COLO668 (cell line): ENCODE data around the gene FOXD2.

Experiments used
- DNase-seq: peaks from one replicate; lab custom pipeline; 2025; ENCODE audit not compliant: unreplicated experiment; lab: John Stamatoyannopoulos, UW

FOXD2 gene

GRCh38 chr1:47437447-47438164, at the start of gene FOXD2:
TSS of gene FOXD2 (plus strand) at chr1:47438044. CDS start at chr1:47438136, 92 bp downstream.
- DNase-seq: peak; percentile 99

DNA sequence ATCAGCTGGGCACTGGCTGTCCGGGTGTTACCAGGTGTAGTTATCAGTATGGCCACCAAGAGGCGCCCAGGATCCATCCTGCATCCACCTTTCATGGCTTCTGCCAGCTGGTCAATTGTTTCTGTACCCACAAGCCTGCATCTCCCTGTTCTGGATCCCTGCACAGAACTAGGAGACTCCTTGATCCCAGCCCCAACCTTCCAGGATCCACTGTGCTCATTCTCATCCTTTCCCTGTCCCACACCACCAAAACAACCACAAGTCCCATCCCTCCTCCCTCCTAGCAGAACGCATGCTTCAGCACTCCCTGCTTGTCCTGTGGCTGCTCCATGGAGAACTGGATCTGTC, 49.0 kb upstream of the FOXD2 start:
- peak; percentile 79 for DNase-seq

DNA sequence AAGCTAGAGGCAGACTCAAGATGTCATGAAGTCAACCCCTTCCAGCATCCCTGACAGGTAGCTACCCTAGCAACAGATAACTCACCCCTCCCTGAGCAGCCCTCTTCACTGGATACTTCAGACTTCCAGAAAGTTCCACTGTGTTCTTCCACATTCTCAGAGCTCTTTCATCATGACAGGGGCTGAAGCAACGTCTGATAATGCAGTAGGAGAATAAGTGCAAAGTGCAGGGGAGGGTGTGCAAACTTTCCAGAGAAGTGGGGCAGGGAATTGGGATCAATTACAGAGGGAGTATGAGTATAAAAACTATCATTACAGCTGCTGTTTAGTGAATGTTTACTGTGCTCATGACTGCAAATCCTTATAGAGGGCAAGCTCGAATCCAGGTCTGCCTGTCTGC, 48.1 kb upstream of the FOXD2 start:
- DNase-seq: no peak

DNA sequence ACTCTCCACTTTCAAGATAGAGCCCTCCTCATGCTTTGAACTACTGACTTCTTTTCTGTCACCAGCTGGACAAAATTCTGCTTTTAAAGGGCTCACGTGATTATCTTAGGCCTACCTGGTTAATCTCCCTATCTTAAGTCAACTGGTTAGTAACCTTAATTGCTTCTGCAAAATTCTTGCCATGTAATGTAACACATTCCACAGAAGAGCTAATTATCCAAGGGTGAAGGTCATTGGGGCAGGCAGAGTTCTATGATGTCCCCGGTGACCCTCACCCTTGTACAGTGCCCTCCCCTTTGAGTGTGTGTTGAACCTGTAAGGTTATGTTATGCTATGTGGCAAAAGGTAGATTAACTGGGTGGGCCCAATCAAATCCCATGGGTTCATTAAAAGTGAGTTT, 47.0 kb upstream of the FOXD2 start:
- DNase-seq: no peak

- DNase-seq: no peak
Observed at GRCh38 chr1:47393141-47393540, 44.7 kb upstream of the FOXD2 start.

DNA sequence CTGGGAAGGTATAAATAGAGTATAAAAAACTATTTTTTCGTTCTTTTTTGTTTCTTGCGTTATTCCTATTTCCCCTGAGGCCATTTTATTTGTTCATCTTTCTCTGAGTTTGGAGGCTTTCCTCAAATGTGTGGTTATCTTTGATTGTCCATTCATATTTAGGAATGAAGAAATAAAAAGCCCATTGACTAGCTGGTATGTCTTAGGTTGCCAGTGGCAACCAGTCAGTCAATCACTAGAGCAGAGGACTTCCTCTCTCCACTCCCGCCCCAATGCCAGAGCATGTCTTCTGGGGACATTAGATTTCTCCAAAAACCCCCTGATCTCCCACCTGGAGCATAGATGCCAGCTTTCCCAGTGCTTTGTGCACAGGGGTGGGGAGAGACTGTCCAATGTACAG, 42.4 kb upstream of the FOXD2 start:
- DNase-seq: no peak

GRCh38 chr1:47396671-47397196, 41.1 kb upstream of the FOXD2 start:
- no peak for DNase-seq

DNA sequence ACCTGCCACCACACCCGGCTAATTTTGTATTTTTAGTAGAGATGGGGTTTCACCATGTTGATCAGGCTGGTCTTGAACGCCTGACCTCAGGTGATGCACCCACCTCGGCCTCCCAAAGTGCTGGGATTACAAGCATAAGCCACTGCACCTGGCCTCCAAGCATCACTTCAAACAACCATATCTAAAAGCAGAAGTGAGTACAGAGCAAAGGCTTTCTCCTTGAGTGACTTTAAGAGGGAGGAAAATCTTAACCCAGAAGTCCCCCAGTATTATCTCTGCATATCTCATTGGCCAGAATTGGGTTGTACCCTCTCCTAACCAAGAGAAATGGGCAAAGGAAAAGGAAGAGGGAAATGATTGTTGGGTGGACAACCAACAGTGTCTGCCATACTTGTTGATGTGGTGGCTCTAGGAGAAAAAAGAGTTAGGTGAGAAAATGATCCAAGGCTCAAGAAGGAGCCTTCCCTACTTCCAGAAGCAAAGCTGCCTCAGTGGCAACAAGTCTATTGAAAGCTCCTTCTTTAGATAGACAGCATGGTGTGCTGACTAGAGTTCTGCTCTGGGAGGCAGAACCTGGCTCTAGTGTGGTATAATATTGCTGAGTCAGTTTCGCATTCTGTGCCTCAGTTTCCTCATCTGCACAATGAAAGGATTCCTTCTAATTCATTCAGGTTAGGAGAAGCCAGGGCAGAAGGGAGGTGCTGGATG, 38.6 kb upstream of the FOXD2 start:
- no peak for DNase-seq

DNA sequence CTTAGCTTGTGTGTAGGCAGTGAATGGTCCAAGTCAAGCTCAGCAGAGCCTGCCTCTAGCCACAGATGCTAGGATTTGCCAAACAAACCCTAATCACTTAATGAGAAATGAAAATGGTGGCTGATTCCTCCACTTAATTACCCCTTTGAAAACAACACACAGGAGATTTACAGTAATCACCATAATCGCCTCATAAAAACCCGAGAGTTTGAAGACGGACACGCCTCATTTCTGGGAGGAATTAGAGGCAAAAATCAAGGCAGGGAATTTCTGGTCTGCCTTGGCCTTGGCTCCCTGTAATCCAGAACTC, 38.0 kb upstream of the FOXD2 start:
- DNase-seq: no peak

DNA sequence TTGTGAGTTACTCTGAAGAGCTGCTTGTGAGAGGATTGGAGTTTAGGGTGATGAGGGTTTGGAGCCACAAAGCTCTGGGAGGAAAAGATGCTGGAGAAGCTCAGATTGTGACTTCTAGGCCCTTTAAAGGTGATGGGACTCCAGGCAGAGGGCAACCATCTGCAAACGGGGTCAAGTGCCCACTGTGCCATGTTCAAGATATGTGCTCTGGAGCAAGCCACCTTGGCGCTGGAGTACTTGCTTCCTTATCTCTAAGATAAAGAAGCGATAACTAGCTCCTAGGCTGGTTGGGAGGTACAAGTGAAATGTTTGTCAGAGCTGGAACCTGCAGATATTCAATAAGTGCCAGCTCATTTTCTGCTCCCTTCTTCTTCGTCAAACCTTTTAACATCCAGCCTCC, 36.1 kb upstream of the FOXD2 start:
- no peak for DNase-seq

DNA sequence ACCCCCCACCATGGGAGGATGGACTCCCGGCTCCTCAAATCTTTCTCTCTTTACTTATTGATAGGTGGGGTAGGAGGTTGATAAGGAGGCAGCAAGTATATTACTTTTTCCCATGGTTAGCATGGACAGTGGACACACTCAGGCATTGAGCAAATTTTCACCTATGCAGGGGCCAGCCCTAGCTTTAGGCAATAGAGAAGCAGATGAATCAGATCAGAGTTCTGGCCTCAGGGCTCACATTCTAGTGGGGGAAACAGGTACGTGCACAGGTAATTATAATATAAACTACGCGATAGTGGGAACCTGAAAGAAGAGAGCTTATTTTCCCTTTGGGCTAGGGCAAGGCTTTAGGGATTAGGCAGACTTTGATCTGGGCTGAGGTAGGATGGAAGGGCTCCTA, 35.3 kb upstream of the FOXD2 start:
- no peak for DNase-seq

- DNase-seq: no peak
Observed at GRCh38 chr1:47403321-47403910, 34.4 kb upstream of the FOXD2 start.

GRCh38 chr1:47405697-47406096, 32.1 kb upstream of the FOXD2 start:
- DNase-seq: no peak

DNA sequence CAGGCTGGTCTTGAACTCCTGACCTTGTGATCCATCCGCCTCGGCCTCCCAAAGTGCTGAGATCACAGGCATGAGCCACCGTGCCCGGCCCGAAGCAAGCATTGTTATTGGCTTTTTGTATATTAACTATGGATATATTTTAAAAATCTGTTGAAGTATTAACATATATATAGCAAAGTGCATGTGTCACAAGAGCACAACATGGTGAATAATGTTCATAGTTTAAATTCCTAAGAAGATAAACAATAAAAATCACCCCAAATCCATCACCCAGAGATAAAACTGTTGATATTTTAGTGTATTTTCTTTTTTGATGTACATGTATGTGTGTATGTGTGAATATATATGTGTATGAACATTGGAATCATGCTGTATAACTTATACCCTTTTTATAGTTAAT, 30.9 kb upstream of the FOXD2 start:
- no peak for DNase-seq

- no peak for DNase-seq
Observed at GRCh38 chr1:47407481-47407880, 30.4 kb upstream of the FOXD2 start.

DNA sequence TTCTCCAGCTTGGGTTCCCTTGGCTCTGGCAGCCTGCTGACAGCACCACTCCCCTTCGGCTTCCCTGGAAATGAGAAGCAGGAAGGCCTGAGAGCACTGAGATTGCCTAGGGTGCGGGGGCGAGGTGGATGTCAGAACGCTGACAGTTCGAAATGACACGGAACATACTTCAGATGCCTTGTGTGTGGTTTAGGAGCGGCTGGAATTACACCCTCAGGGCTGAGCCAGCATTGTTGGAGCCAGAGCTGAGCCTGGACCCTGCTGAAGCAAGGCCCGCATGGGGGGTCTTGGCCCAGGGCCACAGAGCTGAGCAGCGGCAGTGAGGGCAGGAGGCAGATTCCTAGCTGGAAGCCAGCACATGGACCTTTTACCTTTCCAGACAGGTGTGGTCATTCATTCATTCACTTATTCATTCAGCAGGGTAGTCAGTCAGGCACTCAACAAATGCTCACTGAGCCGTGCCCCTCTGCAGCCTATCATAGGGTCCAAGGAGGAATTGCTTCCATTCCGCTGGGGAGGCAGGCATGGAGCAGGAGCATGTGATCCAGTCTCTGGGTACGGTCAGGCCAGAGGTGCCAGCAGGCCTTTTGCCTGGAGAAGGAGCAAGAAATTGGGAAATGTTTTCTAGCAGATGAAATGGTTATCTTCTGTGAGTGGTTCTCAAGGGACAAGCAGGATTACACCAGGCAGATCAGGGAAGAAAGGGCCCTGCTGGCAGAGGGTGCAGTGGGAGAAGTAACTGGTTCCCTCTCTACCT, 28.4 kb upstream of the FOXD2 start:
- no peak for DNase-seq

DNA sequence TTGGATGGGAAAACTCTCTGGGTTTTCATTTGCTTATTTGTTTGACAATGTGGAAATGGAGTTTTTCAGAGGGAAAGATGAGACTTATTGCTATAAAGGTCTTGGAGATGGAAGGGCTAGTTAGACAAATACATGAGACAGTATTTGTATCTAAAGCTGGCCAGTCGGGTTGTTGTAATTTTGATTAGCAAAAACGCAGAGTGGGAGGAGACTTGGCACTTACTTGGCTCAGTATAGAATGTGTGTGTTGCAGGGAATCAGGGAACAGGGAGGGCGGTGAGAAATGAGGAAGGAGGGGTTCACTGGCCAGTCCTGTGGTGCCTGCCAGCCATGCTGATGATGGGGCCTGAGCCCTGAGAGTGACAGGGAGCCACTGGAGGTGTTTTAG, 27.8 kb upstream of the FOXD2 start:
- no peak for DNase-seq

DNA sequence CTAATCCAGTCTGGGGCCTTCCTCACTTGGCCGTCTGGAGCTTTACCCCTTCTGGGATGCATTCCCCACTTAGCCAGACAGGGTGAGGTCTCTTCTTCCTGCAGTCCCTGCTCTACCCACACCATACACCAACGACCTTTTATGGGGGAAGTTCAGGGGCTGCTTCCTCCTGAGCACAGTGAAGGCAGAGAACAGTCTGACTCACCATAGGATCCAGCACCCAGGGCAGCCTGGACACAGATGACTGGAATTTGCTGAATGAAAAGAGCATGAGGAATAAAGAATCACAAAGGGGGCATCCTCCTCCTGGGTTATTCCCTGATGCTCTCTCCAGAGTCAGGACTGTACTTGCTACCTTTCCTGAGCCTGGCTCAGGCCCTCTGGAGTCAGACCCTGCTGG, 26.4 kb upstream of the FOXD2 start:
- no peak for DNase-seq

DNA sequence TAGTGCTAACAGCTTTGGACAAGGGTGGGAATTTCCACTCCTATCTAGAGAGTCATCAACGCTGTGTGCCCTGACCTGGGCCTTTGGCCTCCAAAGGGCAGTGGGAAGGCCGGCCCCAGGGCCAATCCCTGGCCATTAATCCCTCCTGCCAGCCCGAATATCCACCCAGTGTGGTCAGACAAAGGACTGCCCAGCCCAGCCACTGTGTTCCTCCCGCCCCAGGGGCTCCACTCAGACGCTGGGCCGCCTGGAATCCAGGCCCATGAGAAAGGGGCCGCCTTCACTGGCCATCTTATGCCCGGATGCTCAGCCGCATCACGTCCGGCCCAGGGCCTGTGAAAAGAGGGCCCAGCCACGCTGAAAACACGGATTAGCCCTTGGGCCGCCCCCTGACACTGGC, 25.4 kb upstream of the FOXD2 start:
- no peak for DNase-seq

DNA sequence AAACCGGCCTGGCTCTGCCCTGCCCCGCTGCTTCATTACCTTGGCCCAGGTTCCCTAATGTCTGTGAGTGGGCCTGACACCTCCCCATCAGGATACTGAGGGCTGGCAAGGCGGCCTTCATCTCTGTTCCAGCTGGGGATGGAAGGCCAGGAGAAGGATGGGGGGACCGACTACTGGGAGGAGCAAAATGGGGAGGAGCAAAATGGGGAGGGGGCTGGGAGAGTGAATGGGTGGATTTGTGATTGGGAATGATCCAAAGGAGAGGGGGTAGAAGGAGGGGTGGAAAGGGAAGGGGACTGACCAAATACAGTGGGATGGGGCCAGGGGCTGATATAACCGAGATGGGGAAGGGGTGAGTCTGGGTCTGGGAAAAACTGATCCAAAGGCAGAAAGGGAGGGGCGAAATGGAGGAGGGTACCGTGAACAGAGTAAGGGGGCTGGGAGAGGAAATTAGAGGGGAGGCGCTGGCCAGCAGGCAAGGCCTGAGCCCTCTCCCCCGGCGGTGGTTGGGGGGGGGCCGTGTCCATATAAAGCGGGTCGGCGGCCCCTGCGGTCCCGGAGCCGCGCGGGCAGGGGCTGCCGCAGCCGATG, 22.0 kb upstream of the FOXD2 start, which contains the start of gene FOXE3:
Gene FOXE3, plus strand, starts transcription at position 558 of the 591 bp plus-strand sequence. Its CDS starts 31 bp downstream, at position 589.
- DNase-seq: no peak
